ENCODE data around the gene DNAH2.

DNAH2 gene

GRCh38 chr17:7816926-7817642 is 99.5 kb downstream of the DNAH2 start:
- no peak for DNase-seq (ENCODE audit: low read depth in 2 of 2)
- H3K4me3 ChIP-seq (replicated peaks in 1 of 2; ENCODE audit: low read depth in 2 of 2, low read length in 2 of 2): no peak overlapping the region
- TF ChIP-seq CTCF (IDR thresholded peaks at IDR 0.05; ENCODE audit: low read depth, low read length): no peak

GRCh38 chr17:7817643-7817964 is 100.1 kb downstream of the DNAH2 start:
- no peak overlapping the region for H3K4me3 ChIP-seq (replicated peaks in 1 of 2; ENCODE audit: low read depth in 2 of 2, low read length in 2 of 2)
- no peak for DNase-seq (ENCODE audit: low read depth in 2 of 2)
- TF ChIP-seq CTCF (IDR thresholded peaks at IDR 0.05; ENCODE audit: low read depth, low read length): no peak

- TF ChIP-seq CTCF (IDR thresholded peaks at IDR 0.05; ENCODE audit: low read depth, low read length): no peak
- DNase-seq (ENCODE audit: low read depth in 2 of 2): no peak
- H3K4me3 ChIP-seq (replicated peaks in 1 of 2; ENCODE audit: low read depth in 2 of 2, low read length in 2 of 2): no peak overlapping the region
Observed at GRCh38 chr17:7818026-7818425, 100.5 kb downstream of the DNAH2 start.

- DNase-seq (ENCODE audit: low read depth in 2 of 2): no peak
- TF ChIP-seq CTCF (IDR thresholded peaks at IDR 0.05; ENCODE audit: low read depth, low read length): no peak
- H3K4me3 ChIP-seq (replicated peaks in 1 of 2; ENCODE audit: low read depth in 2 of 2, low read length in 2 of 2): no peak overlapping the region
Observed at GRCh38 chr17:7818746-7819645, 101.5 kb downstream of the DNAH2 start.

GRCh38 chr17:7820231-7820630 is 102.7 kb downstream of the DNAH2 start:
- no peak overlapping the region for H3K4me3 ChIP-seq (replicated peaks in 1 of 2; ENCODE audit: low read depth in 2 of 2, low read length in 2 of 2)
- no peak for DNase-seq (ENCODE audit: low read depth in 2 of 2)
- TF ChIP-seq CTCF (IDR thresholded peaks at IDR 0.05; ENCODE audit: low read depth, low read length): no peak

GRCh38 chr17:7822126-7822525 is 104.6 kb downstream of the DNAH2 start:
- no peak for DNase-seq (ENCODE audit: low read depth in 2 of 2)
- no peak overlapping the region for H3K4me3 ChIP-seq (replicated peaks in 1 of 2; ENCODE audit: low read depth in 2 of 2, low read length in 2 of 2)
- no peak for TF ChIP-seq CTCF (IDR thresholded peaks at IDR 0.05; ENCODE audit: low read depth, low read length)
